ENCODE results near the gene ENTPD6. TPM values are rescaled to one million over a fixed set of nuclear protein-coding genes. Genes with fewer than 3 reads are reported as not detected.

ENTPD6 gene
- total RNA-seq, 1 experiment from 2014 or later = 80.4 TPM

GRCh38 chr20:25243416-25243979 lies 48.0 kb downstream of the ENTPD6 start:
- no peaks in the 10 kb centered on the region for H3K36me3 ChIP-seq (ENCODE audit: low read depth)
- no peak overlapping the region for H3K27ac ChIP-seq
- H3K79me2 ChIP-seq (ENCODE audit: low read depth) = peaks cover 13% of the 10 kb centered on the region
- H3F3A ChIP-seq (ENCODE audit: insufficient read depth, low read depth) = peaks cover 18% of the 10 kb centered on the region
- H2AFZ ChIP-seq = no peak overlapping the region
- no peak overlapping the region for H3K4me3 ChIP-seq
- TF ChIP-seq EZH2 (IDR thresholded peaks at IDR 0.05; ENCODE audit: low read depth) = no peak
- TF ChIP-seq, protein P1, sequence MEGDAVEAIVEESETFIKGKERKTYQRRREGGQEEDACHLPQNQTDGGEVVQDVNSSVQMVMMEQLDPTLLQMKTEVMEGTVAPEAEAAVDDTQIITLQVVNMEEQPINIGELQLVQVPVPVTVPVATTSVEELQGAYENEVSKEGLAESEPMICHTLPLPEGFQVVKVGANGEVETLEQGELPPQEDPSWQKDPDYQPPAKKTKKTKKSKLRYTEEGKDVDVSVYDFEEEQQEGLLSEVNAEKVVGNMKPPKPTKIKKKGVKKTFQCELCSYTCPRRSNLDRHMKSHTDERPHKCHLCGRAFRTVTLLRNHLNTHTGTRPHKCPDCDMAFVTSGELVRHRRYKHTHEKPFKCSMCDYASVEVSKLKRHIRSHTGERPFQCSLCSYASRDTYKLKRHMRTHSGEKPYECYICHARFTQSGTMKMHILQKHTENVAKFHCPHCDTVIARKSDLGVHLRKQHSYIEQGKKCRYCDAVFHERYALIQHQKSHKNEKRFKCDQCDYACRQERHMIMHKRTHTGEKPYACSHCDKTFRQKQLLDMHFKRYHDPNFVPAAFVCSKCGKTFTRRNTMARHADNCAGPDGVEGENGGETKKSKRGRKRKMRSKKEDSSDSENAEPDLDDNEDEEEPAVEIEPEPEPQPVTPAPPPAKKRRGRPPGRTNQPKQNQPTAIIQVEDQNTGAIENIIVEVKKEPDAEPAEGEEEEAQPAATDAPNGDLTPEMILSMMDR (conservative IDR thresholded peaks at IDR 0.05) = no peak
- H3K27me3 ChIP-seq (ENCODE audit: insufficient read depth, low read depth) = no peaks in the 10 kb centered on the region
- DNase-seq = no peak
- ChIA-PET POLR2A (ENCODE audit: unreplicated experiment) (no interaction called here), CTCF (no interaction called here)
- no peaks in the 10 kb centered on the region for H3K9me2 ChIP-seq (ENCODE audit: insufficient read depth)
- H4K20me1 ChIP-seq (ENCODE audit: insufficient read depth) = no peaks in the 10 kb centered on the region
- no peak overlapping the region for H3K4me2 ChIP-seq
- H3K4me1 ChIP-seq (replicated peaks; ENCODE audit: insufficient read depth) = peaks cover 44% of the 10 kb centered on the region
- no TSS peak for BruUV-seq (replicated peaks)
- no peaks in the 10 kb centered on the region for H3K9me3 ChIP-seq (ENCODE audit: insufficient read depth, low read depth)
- intact Hi-C loops (cut with micrococcal nuclease; ENCODE audit: unreplicated experiment) = no loop called here

DNA sequence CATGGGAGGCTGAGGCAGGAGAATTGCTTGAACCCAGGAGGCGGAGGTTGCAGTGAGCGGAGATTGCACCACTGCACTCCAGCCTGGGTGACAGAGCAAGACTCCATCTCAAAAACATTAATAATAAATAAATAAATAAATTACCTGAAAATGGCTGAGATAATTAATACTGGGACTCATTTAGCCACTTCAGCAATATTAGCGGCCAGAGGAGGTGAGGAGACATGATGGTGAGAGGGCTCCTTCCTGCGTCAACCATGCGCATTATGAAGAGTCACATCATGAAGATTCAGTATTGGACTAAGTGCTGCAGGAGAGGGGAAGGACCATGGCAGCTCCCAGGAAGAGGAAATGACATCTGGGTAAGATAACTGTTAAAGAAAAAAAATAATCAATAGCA lies 49.5 kb downstream of the ENTPD6 start:
- TF ChIP-seq, protein P1 (conservative IDR thresholded peaks at IDR 0.05) = no peak
- TF ChIP-seq EZH2 (IDR thresholded peaks at IDR 0.05; ENCODE audit: low read depth) = no peak
- peaks cover 36% of the 10 kb centered on the region for H3K4me1 ChIP-seq (replicated peaks; ENCODE audit: insufficient read depth)
- H3F3A ChIP-seq (ENCODE audit: insufficient read depth, low read depth) = peaks cover 3% of the 10 kb centered on the region; the same call in 1 of the 2 replicates
- ChIA-PET POLR2A (ENCODE audit: unreplicated experiment) (no interaction called here), CTCF (interaction anchor here (0.6 kb wide), 1 partner anchor 334 kb away, joined by 4 read pairs; no protein-coding TSS in a partner anchor)
- no peaks in the 10 kb centered on the region for H3K9me3 ChIP-seq (ENCODE audit: insufficient read depth, low read depth)
- no TSS peak for BruUV-seq (replicated peaks)
- peak overlapping the region; percentile 86 for H3K4me2 ChIP-seq
- intact Hi-C loops (cut with micrococcal nuclease; ENCODE audit: unreplicated experiment) = no loop called here
- H3K27me3 ChIP-seq (ENCODE audit: insufficient read depth, low read depth) = no peaks in the 10 kb centered on the region
- H3K79me2 ChIP-seq (ENCODE audit: low read depth) = peaks cover 28% of the 10 kb centered on the region
- no peaks in the 10 kb centered on the region for H3K9me2 ChIP-seq (ENCODE audit: insufficient read depth)
- H3K27ac ChIP-seq = no peak overlapping the region
- H2AFZ ChIP-seq = no peak overlapping the region
- no peak for DNase-seq
- no peak overlapping the region for H3K4me3 ChIP-seq
- H4K20me1 ChIP-seq (ENCODE audit: insufficient read depth) = peaks cover 13% of the 10 kb centered on the region
- H3K36me3 ChIP-seq (ENCODE audit: low read depth) = peaks cover under 1% of the 10 kb centered on the region; the same call in 1 of the 2 replicates

GRCh38 chr20:25245461-25245860 lies 49.9 kb downstream of the ENTPD6 start:
- Histone ChIP-seq H3K4me3 (no peak overlapping the region), H4K20me1 (ENCODE audit: insufficient read depth) (peaks cover 18% of the 10 kb centered on the region), H3K27me3 (ENCODE audit: insufficient read depth, low read depth) (no peaks in the 10 kb centered on the region), H3K27ac (peak overlapping the region; percentile 83), H3K36me3 (ENCODE audit: low read depth) (peaks cover 4% of the 10 kb centered on the region; the same call in 1 of the 2 replicates), H3K9me3 (ENCODE audit: insufficient read depth, low read depth) (no peaks in the 10 kb centered on the region), H3K9me2 (ENCODE audit: insufficient read depth) (no peaks in the 10 kb centered on the region), H3K4me1 (replicated peaks; ENCODE audit: insufficient read depth) (peaks cover 36% of the 10 kb centered on the region), H3K79me2 (ENCODE audit: low read depth) (peaks cover 33% of the 10 kb centered on the region), H3K4me2 (peak overlapping the region; percentile 86), H3F3A (ENCODE audit: insufficient read depth, low read depth) (no peaks in the 10 kb centered on the region; the same call in 1 of the 2 replicates), H2AFZ (no peak overlapping the region)
- CTCF ChIA-PET = interaction anchor here (0.6 kb wide), 1 partner anchor 333 kb away, joined by 4 read pairs; no protein-coding TSS in a partner anchor
- no TSS peak for BruUV-seq (replicated peaks)
- POLR2A ChIA-PET (ENCODE audit: unreplicated experiment) = no interaction called here
- TF ChIP-seq, protein P1 (conservative IDR thresholded peaks at IDR 0.05) = no peak
- no peak for TF ChIP-seq EZH2 (IDR thresholded peaks at IDR 0.05; ENCODE audit: low read depth)
- intact Hi-C loops (cut with micrococcal nuclease; ENCODE audit: unreplicated experiment) = no loop called here
- no peak for DNase-seq

All from PC-9 (cell line).